Measurements from ENCODE around the gene ERVV-1.

GRCh38 chr19:53008061-53008778, 5.5 kb upstream of the ERVV-1 start:
- no peak for TF ChIP-seq CTCF (conservative IDR thresholded peaks at IDR 0.05; ENCODE audit: low read depth, low read length)
- no peak for TF ChIP-seq EZH2 (IDR thresholded peaks at IDR 0.05; ENCODE audit: low read length, unreplicated experiment)

All from PC-3 (cell line).